ENCODE results near the gene HSPB8.

HSPB8 gene

GRCh38 chr12:119239040-119239439 lies 60.3 kb downstream of the HSPB8 start:
- DNase-seq (no peak), ATAC-seq (ENCODE audit: insufficient read depth, low read depth) (no peak)
- no peaks in the 10 kb centered on the region for H3K79me2 ChIP-seq (ENCODE audit: insufficient read depth, low read length)
- no peaks in the 10 kb centered on the region for H3K27me3 ChIP-seq (ENCODE audit: insufficient read depth, low read length, poor library complexity)
- H3K9ac ChIP-seq (ENCODE audit: low read depth, low read length) = no peak overlapping the region
- no peaks in the 10 kb centered on the region for H3K36me3 ChIP-seq (ENCODE audit: insufficient read depth, low read length)
- no peaks in the 10 kb centered on the region for H3K4me1 ChIP-seq (ENCODE audit: insufficient read depth, low read length)
- TF ChIP-seq CTCF (IDR thresholded peaks at IDR 0.05; ENCODE audit: borderline replicate concordance, extremely low read depth, low read length, poor library complexity, severe bottlenecking) (no peak), EZH2 (IDR thresholded peaks at IDR 0.05; ENCODE audit: borderline replicate concordance, low read depth, low read length, severe bottlenecking) (no peak)
- no peaks in the 10 kb centered on the region for H3K9me3 ChIP-seq (ENCODE audit: insufficient read depth, low read length, severe bottlenecking)
- no peak overlapping the region for H3K4me2 ChIP-seq (ENCODE audit: insufficient read depth, low read length)
- no peak overlapping the region for H2AFZ ChIP-seq (ENCODE audit: low read depth, low read length)
- no peak overlapping the region for H3K4me3 ChIP-seq (ENCODE audit: low read depth in 1 of 2, low read length in 2 of 2)
- H4K20me1 ChIP-seq (ENCODE audit: insufficient read depth, low read length) = no peaks in the 10 kb centered on the region
- no peak overlapping the region for H3K27ac ChIP-seq (ENCODE audit: low read length)

- H3K9ac ChIP-seq (ENCODE audit: low read depth, low read length) = no peak overlapping the region
- ATAC-seq (ENCODE audit: insufficient read depth, low read depth) (no peak), DNase-seq (no peak)
- H3K27me3 ChIP-seq (ENCODE audit: insufficient read depth, low read length, poor library complexity) = no peaks in the 10 kb centered on the region
- no peak overlapping the region for H3K4me3 ChIP-seq (ENCODE audit: low read depth in 1 of 2, low read length in 2 of 2)
- H3K36me3 ChIP-seq (ENCODE audit: insufficient read depth, low read length) = no peaks in the 10 kb centered on the region
- H3K27ac ChIP-seq (ENCODE audit: low read length) = no peak overlapping the region
- H3K79me2 ChIP-seq (ENCODE audit: insufficient read depth, low read length) = no peaks in the 10 kb centered on the region
- H3K4me1 ChIP-seq (ENCODE audit: insufficient read depth, low read length) = no peaks in the 10 kb centered on the region
- H4K20me1 ChIP-seq (ENCODE audit: insufficient read depth, low read length) = no peaks in the 10 kb centered on the region
- no peak overlapping the region for H3K4me2 ChIP-seq (ENCODE audit: insufficient read depth, low read length)
- no peaks in the 10 kb centered on the region for H3K9me3 ChIP-seq (ENCODE audit: insufficient read depth, low read length, severe bottlenecking)
- H2AFZ ChIP-seq (ENCODE audit: low read depth, low read length) = no peak overlapping the region
- no peak for TF ChIP-seq EZH2 (IDR thresholded peaks at IDR 0.05; ENCODE audit: borderline replicate concordance, low read depth, low read length, severe bottlenecking)
- TF ChIP-seq CTCF (IDR thresholded peaks at IDR 0.05; ENCODE audit: borderline replicate concordance, extremely low read depth, low read length, poor library complexity, severe bottlenecking) = no peak
Measured at GRCh38 chr12:119241049-119241448, 62.3 kb downstream of the HSPB8 start.

- no peak for ATAC-seq (ENCODE audit: insufficient read depth, low read depth)
Measured at GRCh38 chr12:119241580-119242169, 62.9 kb downstream of the HSPB8 start.

More at GRCh38 chr12:119241580-119242169, 62.9 kb downstream of the HSPB8 start:
- Histone ChIP-seq H3K9me3 (ENCODE audit: insufficient read depth, low read length, severe bottlenecking) (no peaks in the 10 kb centered on the region), H3K79me2 (ENCODE audit: insufficient read depth, low read length) (no peaks in the 10 kb centered on the region), H3K36me3 (ENCODE audit: insufficient read depth, low read length) (no peaks in the 10 kb centered on the region), H3K27ac (ENCODE audit: low read length) (no peak overlapping the region), H2AFZ (ENCODE audit: low read depth, low read length) (no peak overlapping the region), H4K20me1 (ENCODE audit: insufficient read depth, low read length) (no peaks in the 10 kb centered on the region), H3K9ac (ENCODE audit: low read depth, low read length) (no peak overlapping the region), H3K27me3 (ENCODE audit: insufficient read depth, low read length, poor library complexity) (no peaks in the 10 kb centered on the region), H3K4me1 (ENCODE audit: insufficient read depth, low read length) (no peaks in the 10 kb centered on the region), H3K4me2 (ENCODE audit: insufficient read depth, low read length) (no peak overlapping the region), H3K4me3 (ENCODE audit: low read depth in 1 of 2, low read length in 2 of 2) (no peak overlapping the region)
- DNase-seq = no peak
- TF ChIP-seq EZH2 (IDR thresholded peaks at IDR 0.05; ENCODE audit: borderline replicate concordance, low read depth, low read length, severe bottlenecking) (no peak), CTCF (IDR thresholded peaks at IDR 0.05; ENCODE audit: borderline replicate concordance, extremely low read depth, low read length, poor library complexity, severe bottlenecking) (no peak)

Measured in DND-41 (cell line).